ENCODE data around the gene HOXC12.

GRCh38 chr12:53976172-53976822 lies 21.6 kb downstream of the HOXC12 start:
- TF ChIP-seq CTCF (IDR thresholded peaks at IDR 0.05; ENCODE audit: control extremely low read depth in 1 of 3, insufficient read depth in 1 of 3, low read depth in 1 of 3, low read length in 3 of 3) (no peak), EZH2 (IDR thresholded peaks at IDR 0.05; ENCODE audit: low read depth, low read length, severe bottlenecking) (peak; percentile 1), TCF12 (IDR thresholded peaks at IDR 0.05; ENCODE audit: low read depth, low read length) (0 out of 2 replicates have a peak, but pooled peaks have one; percentile 51), SRF (IDR thresholded peaks at IDR 0.05; ENCODE audit: low read depth, low read length) (no peak), RNF2 (IDR thresholded peaks at IDR 0.05; ENCODE audit: borderline replicate concordance, low read depth, low read length, missing control alignments, poor library complexity, severe bottlenecking) (peak; percentile 18), POLR2AphosphoS5 (IDR thresholded peaks at IDR 0.05; ENCODE audit: low read depth, low read length) (no peak), POLR2A (IDR thresholded peaks at IDR 0.05; ENCODE audit: control extremely low read depth in 1 of 2, low read depth in 2 of 2, low read length in 2 of 2) (no peak), HDAC6 (IDR thresholded peaks at IDR 0.05; ENCODE audit: low read depth, low read length) (no peak), KDM5A (IDR thresholded peaks at IDR 0.05; ENCODE audit: low read length) (no peak), RFX5 (IDR thresholded peaks at IDR 0.05; ENCODE audit: borderline replicate concordance, low read depth, low read length) (no peak), CEBPB (IDR thresholded peaks at IDR 0.05; ENCODE audit: low read depth, low read length) (no peak)

All from H1 (cell line).